Occipital lobe (tissue), 2 donors: ENCODE measurements around the gene PLCL1. TPM values are rescaled to one million over a fixed set of nuclear protein-coding genes. Genes with fewer than 3 reads are reported as not detected.
"Not testable (repeated sequence)": the region's sequence is repeated elsewhere in the genome, so short reads cannot be mapped to it uniquely, and the experiment has no call there.

Experiments used
- DNase-seq: peaks from one replicate; lab custom pipeline; 2025; lab: John Stamatoyannopoulos, UW
- total RNA-seq: library from RNA; depleted of rRNA; stranded (reverse); fragments of >200 nt; gene quantifications from one replicate; pipeline ENCODE4 v1.2.3, GENCODE V29; 2014

PLCL1 gene
- total RNA-seq, 1 donor from 2014 or later: 26.0 TPM

DNA sequence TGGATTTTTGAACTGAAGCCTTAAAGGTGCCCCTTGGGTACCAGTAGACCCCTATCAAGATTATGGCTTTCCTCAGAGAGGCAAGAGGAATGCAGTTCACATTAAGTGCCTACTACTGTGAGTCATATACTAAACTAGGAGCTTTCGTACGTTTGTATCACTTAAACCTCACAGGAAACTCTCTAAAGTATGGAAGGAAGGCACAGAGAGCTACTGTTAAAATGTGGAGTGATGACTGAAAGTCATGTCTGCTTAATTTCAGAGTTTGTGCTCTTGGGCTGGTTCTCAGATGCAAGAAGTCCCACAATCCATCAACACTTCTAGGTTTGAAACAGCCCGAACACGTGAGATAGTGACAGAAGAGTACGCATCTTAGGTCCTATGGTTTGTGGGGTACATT, 4.7 kb downstream of the PLCL1 start:
- DNase-seq: no peak

DNA sequence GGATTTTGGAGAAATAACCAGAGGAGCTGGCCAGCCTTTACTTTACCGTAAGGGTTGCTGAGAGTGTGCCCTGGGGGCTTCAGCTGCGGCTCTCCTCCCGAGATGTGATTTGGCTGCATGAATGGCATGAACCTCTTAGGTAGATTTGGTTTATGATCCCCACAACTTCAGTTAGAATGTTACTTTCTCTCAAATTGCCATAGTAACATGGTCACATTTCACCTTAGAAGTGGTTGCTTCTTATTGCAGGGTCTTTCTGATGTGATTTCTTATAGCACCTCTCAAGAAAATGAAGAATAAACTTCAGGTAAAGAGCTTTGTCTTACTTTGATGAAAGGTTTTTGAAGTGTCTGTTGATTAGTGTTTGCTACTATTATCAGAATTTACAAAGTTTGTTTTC, 5.6 kb downstream of the PLCL1 start:
- no peak for DNase-seq

DNA sequence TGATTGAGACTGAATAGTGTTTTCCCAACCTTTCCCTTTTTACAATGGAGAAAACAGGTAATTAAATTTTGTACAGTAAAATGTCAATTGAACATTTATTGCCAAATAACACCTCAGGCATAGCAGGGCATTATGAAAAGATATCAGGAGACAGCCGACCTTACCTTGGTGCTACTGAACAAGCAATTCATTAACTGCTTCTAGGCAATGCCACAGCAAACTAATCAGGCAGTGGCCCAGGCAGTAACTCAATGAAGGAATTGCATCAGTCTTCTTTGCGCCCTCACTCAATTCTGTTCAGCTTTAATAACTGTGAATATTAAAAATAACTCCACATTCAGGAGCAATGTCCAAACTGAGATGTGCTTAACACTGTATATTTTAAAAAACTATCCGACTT, 6.1 kb downstream of the PLCL1 start:
- no peak for DNase-seq

DNA sequence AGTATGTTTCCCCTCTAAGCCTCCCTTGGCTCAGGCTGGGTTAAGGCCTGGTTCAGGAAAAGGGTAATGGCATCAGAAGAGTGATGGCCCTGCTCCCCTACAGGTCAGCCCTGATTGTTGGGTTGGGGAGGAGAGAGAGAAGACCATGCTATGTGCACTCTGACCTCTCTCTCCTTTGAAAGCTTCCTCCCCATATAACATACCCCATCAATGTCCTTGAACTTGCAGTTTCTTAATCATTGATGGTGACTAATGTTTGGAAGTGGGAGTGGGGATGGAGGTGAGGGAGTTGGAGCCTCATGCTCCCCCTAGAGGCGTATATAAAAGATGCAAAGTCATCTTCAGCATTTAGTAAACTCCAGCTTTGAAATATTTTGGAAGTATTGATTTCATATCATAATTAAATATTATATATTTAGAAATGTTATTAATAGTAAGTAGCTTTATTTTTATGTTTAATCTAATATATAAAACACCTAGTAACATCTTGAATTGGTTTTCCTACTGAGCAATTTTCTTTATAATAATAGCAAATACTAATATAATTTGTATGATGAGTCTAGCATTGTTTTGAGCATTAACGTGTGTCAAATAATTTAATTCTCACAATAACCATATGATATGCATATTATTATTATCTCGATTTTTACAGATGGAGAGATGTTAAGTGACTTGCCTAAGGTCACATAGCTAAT, 8.8 kb downstream of the PLCL1 start:
- no peak for DNase-seq

DNA sequence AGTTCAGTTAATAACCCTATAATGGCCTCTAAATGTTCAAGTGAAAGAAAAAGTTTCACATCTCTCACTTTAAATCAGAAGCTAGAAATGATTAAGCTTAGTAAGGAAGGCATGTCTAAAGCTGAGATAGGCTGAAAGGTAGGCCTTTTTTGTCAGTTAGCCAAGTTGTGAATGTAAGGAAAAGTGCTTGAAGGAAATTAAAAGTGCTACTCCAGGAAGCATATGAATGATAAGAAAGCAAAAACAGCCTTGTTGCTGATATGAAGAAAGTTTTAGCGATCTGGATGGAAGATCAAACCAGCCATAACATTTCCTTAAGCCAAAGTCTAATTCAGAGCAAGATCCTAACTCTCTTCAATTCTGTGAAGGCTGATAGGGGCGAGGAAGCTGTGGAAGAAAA, 10.1 kb downstream of the PLCL1 start:
- no peak for DNase-seq

- no peak for DNase-seq
These were observed 17.3 kb downstream of the PLCL1 start for GRCh38 chr2:197821550-197822289.

DNA sequence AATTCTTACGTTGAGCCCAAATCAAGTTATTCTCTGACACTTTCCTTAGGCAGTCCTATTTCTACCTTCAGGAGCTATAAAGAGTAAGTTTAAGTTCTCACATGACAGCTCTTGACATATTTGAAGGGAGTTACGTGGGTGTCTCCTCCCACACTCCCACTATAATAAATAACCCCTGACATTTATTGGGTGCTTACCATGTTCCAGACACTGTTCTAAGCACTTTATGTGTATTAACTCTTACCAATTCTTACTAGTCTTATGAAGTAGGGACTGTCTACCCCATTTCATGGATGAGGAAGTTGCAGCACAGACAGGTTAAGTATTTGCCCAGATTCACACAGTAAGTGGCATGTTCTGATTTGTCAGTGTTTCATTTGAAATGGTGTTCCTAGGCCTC, 17.9 kb downstream of the PLCL1 start:
- DNase-seq: no peak

GRCh38 chr2:197827618-197828017, 23.2 kb downstream of the PLCL1 start:
- no peak for DNase-seq

GRCh38 chr2:197828464-197829135, 24.2 kb downstream of the PLCL1 start:
- no peak for DNase-seq

DNA sequence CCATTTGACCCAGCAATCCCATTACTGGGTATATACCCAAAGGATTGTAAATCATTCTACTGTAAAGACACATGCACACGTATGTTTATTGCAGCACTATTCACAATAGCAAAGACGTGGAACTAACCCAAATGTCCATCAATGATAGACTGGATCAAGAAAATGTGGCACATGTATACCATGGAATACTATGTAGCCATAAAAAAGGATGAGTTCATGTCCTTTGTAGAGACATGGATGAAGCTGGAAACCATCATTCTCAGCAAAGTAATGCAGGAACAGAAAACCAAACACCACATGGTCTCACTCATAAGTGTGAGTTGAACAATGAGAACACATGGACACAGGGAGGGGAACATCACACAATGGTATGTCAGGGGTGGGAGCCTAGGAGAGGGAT, 30.4 kb downstream of the PLCL1 start:
- not testable (repeated sequence) for DNase-seq

DNA sequence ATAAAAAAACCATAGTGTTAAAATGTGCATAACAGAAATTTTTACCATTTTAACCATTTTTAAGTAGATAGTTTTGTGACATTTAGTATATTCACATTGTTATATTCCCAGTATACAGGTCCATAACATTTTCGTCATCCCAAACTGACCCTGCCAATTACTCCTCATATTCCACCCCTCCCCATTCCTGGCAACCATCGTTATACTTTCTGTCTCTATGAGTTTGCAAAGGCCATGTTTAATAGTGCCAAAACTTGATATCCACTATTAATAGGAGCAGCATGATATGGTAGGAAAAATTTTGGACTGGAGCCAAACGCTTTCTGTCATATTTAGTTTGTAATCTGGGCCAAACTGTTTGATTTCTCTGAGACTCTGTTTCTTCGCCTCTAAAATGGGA, 30.9 kb downstream of the PLCL1 start:
- DNase-seq: no peak

DNA sequence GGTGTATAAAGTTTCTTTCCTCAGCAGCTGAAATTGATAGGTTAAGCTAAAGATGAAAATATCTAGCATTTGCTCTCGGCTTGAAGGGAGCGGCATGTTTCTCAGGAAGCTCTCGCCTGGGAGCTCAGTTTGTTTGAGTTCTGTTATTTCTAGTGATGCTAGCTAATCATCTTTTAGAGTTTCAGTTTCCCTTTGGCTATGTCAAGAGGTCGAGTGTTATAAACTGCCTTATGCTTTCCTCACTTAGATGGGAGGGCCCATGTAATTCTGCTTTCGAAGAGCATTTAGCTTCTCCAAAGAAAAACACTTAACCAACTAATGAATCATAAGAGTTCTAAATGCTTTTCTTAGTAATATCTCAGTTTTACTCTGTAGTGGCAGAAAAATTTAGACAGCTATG, 33.6 kb downstream of the PLCL1 start:
- DNase-seq: no peak

- no peak for DNase-seq
These were observed 34.2 kb downstream of the PLCL1 start for GRCh38 chr2:197838579-197838978.

GRCh38 chr2:197839327-197839726, 34.9 kb downstream of the PLCL1 start:
- no peak for DNase-seq

- no peak for DNase-seq
These were observed 35.5 kb downstream of the PLCL1 start for GRCh38 chr2:197839856-197840255.

DNA sequence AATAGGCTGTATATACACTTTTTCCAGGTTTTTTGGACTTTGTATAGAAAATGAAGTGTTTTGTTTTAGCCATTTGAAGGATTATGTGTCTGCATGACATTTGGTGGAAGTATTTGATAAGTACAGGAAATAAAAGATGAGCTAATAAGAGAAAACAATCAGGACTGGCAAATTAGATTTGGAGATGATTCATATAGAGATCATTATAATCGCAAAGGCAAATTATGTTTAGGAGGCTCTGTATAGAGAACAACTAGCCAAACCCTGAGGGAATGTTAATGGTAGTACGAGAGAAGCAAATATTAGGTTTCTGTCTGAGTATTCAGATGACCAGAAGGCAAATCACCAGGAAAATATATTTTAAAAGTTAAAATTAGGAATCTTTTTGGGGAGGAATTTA, 41.7 kb downstream of the PLCL1 start:
- no peak for DNase-seq

DNA sequence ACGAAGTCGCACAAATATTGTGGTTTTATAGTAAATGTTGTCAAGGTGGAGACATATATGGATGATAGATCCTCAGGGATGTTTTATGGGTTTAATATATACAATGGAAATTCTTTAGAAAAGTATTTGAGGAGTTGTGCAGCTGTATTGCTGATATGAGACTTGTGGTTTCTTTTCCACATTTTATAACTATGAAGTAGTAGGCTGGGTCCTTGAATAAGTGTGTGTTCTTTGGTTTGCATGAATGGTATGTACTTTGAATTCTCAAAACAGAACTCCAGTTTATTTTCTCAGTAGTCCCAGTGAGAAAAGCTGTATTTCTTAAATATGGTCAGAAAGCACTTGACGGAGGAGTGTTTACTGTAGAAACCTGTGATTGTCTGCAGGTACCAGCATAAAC, 42.4 kb downstream of the PLCL1 start:
- no peak for DNase-seq

GRCh38 chr2:197847651-197848401, 43.4 kb downstream of the PLCL1 start:
- no peak for DNase-seq

- no peak for DNase-seq
These were observed 44.2 kb downstream of the PLCL1 start for GRCh38 chr2:197848602-197849001.

DNA sequence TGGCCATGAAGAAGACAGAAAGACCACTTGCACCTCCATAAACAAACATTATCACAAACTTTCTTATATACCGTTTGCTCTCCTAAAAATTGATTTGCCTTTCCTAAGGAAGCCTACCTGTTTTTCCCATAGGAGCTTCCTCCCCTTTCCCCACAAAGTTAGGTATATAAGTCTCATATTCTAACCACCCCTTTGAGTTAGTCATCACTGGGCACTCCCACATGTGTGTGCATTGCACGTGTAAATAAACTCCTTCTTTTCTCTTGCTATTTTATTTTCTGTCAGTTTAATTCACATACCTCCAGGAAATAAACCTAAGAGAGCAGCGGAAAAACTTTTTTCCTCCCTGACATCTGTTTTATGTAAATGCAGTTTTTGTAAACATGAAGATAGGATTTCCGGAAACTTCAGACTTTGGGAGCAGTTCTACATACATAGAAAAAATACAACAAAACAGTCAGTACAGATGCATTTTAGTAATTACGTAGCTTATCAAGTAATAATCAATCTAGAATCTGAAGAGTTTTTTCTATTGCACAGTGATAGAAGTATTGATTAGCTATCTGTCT, 46.6 kb downstream of the PLCL1 start:
- DNase-seq: no peak

DNA sequence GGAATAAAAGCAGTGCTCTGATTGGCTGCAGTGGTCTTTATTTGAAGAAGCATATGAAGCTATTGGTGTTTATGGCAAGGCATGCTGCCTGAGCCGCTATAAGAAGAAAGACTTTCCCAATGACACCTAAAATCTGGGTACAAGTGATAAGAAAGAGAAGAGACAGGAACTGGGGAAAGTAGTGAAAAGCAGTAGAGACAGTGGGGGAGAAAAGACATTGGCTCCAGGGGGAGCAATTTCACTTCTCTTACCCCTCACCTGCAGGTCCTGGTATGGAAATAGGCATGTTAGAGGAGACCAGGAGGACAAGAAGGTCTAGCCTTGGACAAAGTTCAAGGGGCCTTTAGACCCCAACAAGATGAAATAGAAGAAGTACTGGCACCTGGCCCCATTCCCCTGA, 47.1 kb downstream of the PLCL1 start:
- no peak for DNase-seq

DNA sequence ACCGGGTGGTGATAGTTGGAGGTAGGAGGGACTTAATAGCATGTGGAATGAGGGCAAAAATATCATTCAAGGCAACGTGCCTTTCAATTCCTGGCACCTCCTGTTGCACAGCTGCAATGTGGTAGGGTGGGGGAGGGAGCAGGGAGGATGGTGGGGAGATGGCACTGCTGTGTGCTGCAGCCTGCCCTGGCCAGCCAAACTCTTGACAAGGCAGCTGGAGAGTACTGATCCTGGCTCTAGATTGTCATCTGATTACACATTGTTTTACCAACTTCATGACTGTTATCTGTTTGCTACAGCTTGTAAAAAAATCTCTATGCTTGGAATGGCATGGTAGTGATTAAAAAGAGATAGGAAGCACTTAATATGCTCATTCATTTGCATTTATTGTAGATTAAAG, 47.7 kb downstream of the PLCL1 start:
- DNase-seq: peak; percentile 60
